GM18507 (cell line): ENCODE data around the gene LARP4B.

ENCODE experiments used
- DNase-seq: peaks from one replicate; pipeline ENCODE4 v3.0.0; 2011; ENCODE audit warnings: low read depth; ENCODE audit not compliant: insufficient read length; ENCODE audit errors: extremely low spot score
- FAIRE-seq: peaks from 2 replicates; lab custom pipeline; 2011; peaks lifted over from hg19 to GRCh38; lab: Jason Lieb, UNC

Gene LARP4B

DNA sequence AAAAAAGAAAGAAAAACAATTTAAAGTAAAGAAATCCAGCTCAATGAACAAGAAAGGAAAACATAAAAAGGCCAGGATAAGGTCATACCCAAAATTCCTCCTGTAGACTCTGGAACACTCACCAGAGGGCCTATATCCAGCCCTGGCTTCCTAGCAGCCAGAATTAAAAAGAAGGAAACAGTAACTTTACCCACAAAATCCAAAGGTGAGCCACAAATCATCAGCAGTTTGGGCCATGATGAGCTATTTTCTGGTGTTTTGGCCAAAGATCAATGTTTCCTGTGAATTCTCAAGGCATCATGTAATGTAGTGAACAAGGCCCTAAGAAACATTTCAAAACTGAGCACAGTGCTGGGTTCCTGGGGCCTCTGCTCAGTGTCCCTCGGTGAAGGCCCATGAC is 87.8 kb downstream of the LARP4B start:
- DNase-seq (no peak), FAIRE-seq (no peak)

DNA sequence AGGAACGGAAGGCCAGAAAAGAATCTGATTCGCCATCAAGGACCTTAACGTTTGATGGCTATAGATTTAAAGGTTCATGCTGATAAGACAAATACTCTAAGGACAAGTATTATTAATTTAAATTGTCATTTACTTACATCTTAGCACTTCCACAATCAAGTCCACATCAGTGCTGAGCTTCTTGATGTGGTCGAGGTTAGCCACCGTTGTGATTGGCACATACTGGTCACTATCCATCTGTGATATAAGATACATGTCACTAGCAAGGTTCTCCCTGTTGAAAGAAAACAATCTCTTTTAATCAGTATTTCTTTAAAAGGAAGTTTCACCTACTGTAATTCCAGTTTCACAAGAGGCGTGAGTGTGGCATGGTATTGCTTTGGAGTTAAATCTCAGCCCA is 88.7 kb downstream of the LARP4B start:
- DNase-seq: no peak
- no peak for FAIRE-seq

DNA sequence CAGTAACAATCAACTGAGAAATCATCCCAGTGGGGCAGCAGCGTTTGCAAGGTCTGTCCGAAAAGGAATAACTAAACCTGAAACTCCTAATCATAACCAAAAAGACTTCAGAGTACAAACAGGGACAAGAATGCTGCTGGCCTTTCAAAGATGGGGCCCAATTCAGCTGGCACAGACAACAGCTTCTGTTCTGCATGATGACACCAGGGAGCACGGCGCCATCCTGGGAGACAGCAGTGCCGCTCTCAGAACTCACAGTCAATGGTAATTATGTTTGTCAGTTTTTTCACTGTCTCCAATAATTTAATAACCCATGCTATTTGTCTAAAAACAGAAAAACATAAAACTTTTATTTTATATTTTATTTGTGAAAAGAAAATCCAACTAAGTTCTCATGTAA is 90.0 kb downstream of the LARP4B start:
- DNase-seq (no peak), FAIRE-seq (no peak)

DNA sequence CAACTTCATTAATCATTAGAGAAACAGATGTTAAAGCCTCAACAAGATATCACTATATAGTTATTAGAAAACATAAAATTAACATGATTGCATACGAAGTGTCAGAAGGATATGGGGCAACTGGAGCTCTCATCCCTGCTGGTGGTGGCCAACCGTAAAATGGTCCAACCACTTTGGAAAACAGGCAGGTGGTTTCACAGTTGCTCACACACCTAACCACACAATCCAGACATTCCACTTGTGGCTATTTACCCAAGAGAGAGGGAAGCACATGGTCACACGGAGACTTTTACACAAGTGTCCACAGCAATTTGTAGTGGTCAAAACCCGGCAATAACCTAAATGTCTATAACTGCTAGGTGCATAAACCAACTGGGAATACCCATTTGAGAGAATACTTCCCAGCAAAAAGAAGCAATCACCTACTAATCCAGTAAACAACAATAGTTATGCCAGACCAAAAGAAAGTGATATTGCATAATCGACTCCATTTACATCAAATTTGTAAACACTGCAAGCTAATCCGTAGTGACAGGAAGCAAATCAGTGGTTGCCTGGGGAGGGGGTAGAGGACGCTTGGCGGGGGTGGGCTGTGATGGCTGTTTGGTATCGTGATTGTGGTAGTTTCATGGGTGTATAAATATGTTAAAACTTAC is 91.8 kb downstream of the LARP4B start:
- no peak for FAIRE-seq
- DNase-seq: no peak

DNA sequence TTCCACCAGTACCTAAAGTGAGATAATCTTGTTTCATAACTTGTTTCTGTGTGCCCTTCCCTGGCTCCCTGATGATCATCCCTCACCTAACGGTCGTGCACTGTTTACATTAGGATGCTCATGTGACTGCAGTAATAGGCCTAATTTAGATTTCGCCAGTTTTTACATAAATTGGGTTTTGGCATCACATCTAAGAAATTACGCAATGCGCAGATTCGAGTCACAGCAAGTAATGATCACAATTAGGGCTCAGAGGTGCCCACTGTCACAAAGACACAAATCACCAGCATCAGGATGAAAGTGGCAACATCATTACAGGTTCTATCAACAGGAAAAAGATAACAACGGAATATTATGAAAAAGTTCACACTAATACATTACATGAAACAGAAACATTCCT is 94.7 kb downstream of the LARP4B start:
- DNase-seq: no peak
- no peak for FAIRE-seq

DNA sequence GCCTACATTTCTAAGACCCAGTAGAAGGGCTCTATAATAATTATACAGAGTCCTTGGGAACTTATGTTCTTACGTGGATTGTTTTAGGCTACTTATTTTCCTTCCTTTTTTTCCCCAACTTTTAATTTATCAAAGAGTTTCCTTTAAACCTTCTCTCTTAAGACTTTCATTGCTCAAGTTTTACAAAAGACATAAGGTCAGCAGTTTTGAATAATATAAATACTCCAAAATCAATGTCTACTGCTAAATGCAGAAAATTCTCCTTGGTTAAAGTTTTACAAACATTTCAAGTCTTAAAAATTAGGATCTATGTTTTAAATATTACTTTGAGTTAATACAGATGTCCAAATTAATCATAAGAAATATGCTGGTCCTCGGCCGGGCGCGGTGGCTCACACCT is 97.0 kb downstream of the LARP4B start:
- no peak for DNase-seq

DNA sequence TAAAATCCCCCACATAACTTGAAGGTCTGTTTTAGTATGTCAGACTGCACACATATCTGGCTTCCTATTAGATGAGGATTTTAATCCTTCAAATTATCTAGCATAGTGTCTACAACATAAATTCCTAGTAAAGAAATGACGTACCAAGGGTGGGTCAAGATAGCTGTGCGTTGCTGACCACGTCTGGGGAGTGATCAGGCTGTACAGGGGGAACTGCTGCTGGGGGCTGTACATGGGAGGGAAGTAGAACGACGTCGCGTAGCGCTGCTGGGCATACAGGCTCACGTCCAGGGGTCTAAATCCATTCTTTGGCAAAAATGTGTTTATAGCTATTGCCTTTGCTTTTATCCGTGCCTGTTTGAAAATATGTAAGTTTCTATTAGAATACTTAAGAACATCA is 102.3 kb downstream of the LARP4B start:
- no peak for FAIRE-seq

More for the DNA sequence above, 97.0 kb downstream of the LARP4B start:
- FAIRE-seq: no peak

DNA sequence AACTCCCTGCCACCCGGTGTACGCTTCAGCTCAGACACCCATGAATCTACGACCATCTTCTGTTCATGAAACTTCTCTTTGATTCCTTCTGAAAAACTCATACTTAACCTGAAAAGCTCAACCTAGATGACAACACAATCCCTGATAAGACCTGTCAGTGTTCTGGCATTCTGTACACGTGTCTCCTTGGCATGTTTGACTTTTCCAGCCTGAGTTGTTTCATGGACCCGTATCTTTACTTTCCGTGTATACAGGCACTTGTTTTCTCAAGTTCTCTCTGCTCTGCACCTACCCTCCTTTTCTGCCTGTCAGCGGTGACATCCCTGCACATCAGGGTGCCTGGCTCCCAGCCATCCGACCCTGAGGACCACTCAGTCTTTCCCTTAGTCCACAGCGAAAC is 103.3 kb downstream of the LARP4B start:
- FAIRE-seq (no peak), DNase-seq (no peak)

More for the DNA sequence above, 102.3 kb downstream of the LARP4B start:
- DNase-seq: no peak

DNA sequence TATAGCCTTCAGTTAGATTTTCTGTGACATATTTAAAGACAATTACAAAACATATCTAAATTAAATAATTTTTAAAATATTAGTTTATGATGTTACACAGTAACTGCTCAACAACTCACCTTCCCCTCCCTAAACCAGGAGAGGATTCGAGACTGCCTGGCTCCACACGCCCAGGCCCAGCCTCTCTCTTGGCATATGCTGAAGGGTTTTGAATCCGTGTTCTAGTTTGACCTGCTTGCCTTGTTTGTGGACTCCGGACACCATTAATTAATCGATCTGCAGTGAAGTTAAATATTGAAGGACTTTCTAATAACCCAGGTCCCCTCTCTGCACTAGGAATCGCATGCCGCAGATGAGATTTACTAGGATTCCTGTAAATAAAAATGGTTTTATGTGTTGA is 106.6 kb downstream of the LARP4B start:
- no peak for DNase-seq
- no peak for FAIRE-seq

DNA sequence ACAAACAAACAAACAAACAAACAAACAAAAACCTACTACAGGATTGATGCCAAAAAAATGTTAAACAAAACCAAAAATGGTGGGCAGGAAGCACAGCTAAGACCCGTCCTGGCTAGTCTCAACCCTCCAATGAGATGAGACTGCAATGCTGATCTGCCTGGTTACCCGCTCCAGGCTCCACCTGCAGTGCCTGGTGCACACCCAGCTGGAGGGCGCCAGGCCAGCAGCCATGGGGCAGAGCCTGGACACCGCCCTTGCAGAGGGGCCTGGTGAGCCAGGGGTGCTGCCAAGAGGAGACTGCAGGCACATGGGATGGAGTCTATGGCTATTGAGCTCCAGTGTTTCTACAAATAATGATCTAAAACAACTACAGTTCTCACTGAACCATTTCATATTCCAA is 107.0 kb downstream of the LARP4B start:
- no peak for FAIRE-seq
- no peak for DNase-seq

DNA sequence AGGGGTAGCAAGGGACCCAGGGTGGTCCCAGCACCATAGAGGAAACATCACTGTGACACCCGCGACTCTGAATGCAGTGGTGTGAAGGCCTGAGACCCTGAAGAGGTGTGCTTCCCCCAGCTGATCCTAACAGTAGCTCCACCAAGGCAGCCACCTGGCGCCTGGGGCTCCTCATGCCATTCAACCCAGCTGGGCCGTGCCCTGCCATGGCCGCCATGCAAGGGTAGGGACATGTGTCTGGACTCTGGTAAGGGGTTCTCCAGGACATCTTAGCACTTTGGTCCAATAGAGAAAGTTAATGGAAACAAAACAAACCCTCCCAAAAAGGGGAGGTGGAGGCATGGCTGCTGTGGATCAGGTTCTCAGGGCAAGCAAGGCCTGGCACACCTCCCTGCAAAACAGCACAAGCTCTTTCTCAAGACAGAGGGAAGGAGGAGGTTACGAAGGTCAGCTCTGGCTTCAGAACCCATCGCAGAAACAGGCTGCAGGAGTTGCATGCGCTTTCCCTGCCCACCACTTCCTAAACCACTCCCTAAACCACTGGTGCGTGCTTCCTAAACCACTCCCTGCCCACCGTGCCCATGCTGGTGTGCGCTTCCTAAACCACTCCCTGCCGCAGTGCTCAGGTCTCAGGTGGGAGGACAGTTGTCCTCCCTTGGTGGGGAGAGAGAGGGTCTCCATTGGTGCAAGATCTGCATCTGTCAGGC is 108.7 kb downstream of the LARP4B start:
- no peak for DNase-seq
- FAIRE-seq: peak; percentile 83

DNA sequence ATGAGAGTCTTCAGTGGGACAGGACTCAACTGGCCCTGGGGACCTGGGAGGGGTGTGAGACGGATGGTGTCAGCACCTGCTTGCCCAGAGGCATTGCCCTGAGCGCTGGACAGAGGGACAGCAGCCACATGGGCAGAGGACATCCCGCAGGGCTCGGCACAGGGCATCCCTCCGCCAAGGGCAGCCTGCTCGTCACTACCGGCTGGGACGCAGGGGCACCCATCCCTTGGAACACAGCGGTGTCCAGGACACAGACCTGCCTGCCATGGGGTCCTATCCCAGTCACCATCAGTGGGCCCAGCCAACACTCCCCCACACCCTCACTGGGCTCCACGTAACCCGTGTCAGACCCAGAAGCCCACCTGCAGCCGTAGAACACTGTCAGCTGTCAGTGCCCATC is 109.3 kb downstream of the LARP4B start:
- no peak for DNase-seq
- FAIRE-seq: no peak

DNA sequence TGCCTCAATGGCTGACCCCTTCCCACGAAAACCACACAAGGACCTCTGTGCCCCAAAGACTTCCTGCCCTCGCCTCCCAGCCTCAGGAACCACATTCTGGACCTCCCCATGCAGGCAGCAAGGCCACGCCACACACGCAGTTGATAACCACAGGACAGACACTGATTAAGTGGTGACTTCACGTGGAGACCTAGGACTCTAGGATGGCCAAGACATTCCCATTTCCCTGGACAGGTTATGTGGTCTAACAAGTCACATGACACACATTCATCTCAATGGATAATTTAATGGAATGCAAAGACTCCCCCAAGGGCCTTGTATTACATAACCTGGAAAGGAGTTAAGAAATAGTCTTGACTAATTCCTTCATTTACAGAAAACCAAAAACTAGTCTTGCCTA is 110.2 kb downstream of the LARP4B start:
- DNase-seq (no peak), FAIRE-seq (no peak)

DNA sequence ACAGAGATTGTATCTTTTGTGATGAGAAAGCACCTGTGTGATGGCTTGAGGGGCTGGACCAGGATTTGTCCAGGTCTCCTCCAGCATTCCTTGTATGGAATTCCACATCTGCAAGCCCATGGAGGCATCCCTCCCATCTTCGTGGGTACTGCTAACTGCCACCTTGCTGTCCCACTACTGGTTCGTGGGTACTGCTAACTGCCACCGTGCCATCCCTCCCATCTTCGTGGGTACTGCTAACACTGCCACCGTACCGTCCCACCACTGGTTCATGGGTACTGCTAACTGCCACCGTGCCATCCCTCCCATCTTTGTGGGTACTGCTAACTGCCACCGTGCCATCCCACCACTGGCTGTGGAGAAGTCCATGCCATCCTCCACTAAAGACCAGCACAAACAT is 111.7 kb downstream of the LARP4B start:
- FAIRE-seq (no peak), DNase-seq (no peak)

DNA sequence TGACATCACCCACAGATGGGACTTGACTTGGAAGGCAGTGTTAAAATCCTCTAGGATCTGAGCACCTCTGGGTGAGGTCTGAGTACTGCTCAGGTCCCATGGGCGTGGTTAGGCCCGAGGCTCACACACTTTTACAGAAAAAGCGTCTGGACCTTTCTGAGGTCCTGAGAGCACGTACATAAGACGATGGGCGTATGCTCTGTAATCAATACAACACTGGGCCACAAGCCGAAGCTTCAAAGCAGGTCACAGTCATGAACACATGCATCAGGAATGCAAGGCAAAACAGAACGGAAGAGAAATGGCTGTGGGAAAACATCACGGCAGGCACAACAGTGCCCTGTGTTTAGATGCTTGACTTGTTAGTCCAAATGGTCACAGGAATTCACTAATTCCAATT is 112.2 kb downstream of the LARP4B start:
- DNase-seq (no peak), FAIRE-seq (peak; percentile 52)

DNA sequence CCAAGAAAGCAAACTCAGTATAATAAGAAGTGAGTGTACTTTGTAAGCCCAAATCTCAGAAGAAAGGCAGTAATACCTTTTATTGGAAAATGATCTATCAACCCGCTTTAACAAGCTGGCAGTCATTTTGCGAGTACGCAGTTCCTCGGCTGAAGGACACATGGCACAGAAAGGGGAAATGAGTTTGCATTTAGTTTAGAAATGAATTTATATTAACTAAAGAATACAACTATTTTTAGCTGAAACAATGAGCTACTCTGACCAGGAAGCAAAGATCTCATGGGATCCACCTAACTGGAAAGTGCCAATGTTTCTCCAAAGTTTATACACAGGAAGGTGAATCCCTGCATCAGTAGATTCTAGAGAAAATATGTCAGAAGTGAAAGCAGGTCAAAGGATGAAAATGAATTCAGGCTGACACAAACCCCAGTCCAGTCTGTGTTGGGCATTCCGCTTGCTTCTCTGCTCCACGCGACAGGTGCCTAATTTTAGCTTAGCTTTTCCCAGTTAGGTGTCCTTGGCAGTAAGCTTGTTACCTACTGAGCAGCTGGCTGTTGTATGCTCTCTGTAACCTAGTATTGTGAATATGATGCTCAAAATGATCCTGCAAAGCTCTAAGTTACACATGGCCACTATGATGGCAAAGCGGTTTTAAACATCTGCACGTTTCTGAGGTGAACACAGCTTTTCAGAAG is 112.8 kb downstream of the LARP4B start:
- DNase-seq (no peak), FAIRE-seq (peak; percentile 44)

DNA sequence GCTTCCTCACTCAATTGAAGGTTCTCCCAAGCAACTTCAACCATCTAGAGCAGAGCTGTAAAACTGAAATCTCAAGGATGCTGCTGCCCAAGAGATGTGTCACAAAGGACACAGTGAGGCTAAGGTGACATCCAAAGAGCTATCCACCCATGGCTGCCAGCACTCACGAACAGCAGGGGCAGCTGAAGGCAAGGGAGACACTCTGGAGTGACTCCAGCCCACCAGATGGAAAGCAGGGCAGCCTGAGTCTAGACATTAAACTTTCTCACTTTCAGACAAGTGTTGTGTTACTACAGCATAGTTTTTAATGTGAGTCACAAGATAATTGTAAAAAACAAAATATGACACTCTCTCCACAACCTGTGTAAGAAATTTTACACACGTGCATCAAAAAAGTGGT is 113.5 kb downstream of the LARP4B start:
- DNase-seq (no peak), FAIRE-seq (peak; percentile 63)

DNA sequence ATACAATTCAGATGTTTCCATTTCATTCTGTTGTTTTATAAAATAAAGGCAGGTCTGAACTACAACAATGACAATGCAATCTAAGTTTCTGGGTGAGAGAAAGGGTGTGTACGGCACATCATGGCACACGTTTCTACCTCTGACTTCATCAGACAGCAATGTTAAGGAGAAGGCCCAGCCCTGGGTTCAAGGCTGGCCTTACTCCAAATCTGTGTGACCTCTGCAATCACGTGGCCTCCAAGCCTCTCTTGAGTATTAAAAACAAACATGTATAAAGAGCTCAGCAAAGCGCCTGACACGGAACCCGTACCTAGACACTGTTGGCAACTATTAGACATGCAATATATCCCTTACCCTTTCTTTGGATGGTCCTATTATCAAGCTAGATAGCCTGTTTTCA is 114.1 kb downstream of the LARP4B start:
- FAIRE-seq (no peak), DNase-seq (no peak)

DNA sequence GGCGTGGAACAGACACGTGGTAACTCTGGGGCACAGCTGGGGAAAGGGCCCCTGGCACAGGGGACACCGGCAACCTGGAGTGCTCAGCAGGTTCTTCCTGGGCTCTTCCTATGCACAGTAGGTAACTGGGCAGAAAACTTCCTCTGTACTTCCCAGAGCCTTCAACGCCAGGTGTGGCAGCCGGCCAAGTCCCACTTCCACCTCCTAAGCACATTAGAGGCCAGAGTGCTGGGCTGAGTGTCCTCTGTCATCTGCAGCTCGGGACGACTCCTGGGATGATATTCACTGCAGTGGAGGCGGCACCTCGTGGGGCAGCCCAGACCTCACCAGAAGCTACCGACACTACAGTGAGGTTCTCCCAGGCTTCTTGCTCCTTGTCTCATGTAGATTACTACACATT is 114.5 kb downstream of the LARP4B start:
- no peak for FAIRE-seq
- DNase-seq: no peak

DNA sequence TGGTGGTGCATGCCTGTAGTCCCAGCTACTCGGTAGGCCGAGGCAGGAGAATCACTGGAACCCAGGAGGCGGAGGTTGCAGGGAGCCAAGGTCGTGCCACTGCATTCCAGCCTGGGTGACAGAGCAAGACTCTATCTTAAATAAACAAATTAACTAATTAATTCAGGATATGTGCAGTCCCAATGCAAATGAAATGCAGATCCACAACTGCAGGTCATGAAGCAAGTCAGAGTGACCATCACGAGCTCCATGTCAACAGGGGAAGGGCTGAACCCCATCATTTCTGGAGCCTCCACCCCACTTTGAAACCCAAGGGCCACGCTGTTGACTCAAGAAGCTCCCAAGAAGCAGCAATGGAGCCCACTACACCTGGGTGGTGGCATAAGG is 115.4 kb downstream of the LARP4B start:
- DNase-seq (no peak), FAIRE-seq (no peak)
